ENCODE measurements around the gene LKAAEAR1.

DNA sequence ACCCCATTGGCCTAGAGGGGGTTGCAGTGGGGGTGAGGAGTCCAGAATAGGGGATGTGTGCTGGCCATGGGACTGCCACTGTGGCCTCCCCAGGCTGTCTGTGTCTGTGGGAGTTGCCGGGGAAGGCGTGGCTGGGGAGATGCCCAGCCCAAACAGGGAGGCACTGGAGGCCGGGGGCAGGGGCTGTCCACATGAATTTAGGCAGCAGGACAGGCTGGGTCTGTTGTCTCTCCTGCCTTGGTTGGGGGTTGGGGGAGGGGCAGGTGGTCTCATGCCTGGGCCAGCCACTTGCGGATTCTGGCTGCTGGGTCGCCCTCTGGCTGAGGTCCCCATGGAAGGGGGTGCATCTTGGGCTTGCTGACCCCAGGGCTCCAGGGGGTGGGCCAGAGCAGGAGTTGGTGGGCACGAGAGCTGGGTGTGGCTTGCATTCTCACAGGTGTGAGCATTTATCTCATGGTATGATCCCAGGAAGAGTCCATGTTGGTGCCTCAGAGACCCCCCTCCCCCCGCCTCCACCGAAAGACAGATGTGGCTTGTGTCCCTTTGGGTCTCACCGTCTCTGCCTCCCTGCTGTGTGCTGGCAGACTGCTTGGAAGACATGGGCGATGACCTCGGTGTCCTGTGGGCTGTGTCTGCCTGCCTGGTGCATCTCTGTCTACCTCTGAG lies 38.7 kb downstream of the LKAAEAR1 start:
- TF ChIP-seq, protein P1, sequence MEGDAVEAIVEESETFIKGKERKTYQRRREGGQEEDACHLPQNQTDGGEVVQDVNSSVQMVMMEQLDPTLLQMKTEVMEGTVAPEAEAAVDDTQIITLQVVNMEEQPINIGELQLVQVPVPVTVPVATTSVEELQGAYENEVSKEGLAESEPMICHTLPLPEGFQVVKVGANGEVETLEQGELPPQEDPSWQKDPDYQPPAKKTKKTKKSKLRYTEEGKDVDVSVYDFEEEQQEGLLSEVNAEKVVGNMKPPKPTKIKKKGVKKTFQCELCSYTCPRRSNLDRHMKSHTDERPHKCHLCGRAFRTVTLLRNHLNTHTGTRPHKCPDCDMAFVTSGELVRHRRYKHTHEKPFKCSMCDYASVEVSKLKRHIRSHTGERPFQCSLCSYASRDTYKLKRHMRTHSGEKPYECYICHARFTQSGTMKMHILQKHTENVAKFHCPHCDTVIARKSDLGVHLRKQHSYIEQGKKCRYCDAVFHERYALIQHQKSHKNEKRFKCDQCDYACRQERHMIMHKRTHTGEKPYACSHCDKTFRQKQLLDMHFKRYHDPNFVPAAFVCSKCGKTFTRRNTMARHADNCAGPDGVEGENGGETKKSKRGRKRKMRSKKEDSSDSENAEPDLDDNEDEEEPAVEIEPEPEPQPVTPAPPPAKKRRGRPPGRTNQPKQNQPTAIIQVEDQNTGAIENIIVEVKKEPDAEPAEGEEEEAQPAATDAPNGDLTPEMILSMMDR (IDR thresholded peaks at IDR 0.05) = no peak
- TF ChIP-seq SOX15 (CRISPR knock-in tag; IDR thresholded peaks at IDR 0.05) = no peak
- no peak for TF ChIP-seq MAX (CRISPR knock-in tag; IDR thresholded peaks at IDR 0.05)
- TF ChIP-seq PRDM15 (CRISPR knock-in tag; IDR thresholded peaks at IDR 0.05) = no peak
- no peak for TF ChIP-seq STAT6 (CRISPR knock-in tag; conservative IDR thresholded peaks at IDR 0.05; ENCODE audit: low read depth)
- TF ChIP-seq HMGA2 (CRISPR knock-in tag; IDR thresholded peaks at IDR 0.05) = no peak
- no peak for TF ChIP-seq NR2C2 (CRISPR knock-in tag; IDR thresholded peaks at IDR 0.05)
- no peak for TF ChIP-seq ESRRA (CRISPR knock-in tag; IDR thresholded peaks at IDR 0.05; ENCODE audit: borderline replicate concordance)
- TF ChIP-seq, protein P2, sequence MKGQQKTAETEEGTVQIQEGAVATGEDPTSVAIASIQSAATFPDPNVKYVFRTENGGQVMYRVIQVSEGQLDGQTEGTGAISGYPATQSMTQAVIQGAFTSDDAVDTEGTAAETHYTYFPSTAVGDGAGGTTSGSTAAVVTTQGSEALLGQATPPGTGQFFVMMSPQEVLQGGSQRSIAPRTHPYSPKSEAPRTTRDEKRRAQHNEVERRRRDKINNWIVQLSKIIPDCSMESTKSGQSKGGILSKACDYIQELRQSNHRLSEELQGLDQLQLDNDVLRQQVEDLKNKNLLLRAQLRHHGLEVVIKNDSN (CRISPR knock-in tag; IDR thresholded peaks at IDR 0.05) = no peak
- TF ChIP-seq, protein P3, sequence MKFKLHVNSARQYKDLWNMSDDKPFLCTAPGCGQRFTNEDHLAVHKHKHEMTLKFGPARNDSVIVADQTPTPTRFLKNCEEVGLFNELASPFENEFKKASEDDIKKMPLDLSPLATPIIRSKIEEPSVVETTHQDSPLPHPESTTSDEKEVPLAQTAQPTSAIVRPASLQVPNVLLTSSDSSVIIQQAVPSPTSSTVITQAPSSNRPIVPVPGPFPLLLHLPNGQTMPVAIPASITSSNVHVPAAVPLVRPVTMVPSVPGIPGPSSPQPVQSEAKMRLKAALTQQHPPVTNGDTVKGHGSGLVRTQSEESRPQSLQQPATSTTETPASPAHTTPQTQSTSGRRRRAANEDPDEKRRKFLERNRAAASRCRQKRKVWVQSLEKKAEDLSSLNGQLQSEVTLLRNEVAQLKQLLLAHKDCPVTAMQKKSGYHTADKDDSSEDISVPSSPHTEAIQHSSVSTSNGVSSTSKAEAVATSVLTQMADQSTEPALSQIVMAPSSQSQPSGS (CRISPR knock-in tag; IDR thresholded peaks at IDR 0.05; ENCODE audit: borderline replicate concordance, low read depth) = no peak
- no peak for TF ChIP-seq SMAD3 (CRISPR knock-in tag; IDR thresholded peaks at IDR 0.05; ENCODE audit: borderline replicate concordance)

Measured in WTC11 (cell line).